HG02970 (cell line): ENCODE data around the gene SERPINB2.

Experiments used
- ATAC-seq: cut with Tn5 transposase; IDR thresholded peaks from one replicate; pipeline ENCODE4 v1.9.1; 2021; ENCODE audit warnings: mild to moderate bottlenecking, moderate library complexity, moderate number of reproducible peaks; ENCODE audit not compliant: unreplicated experiment, low FRiP score

SERPINB2 gene, protein sequence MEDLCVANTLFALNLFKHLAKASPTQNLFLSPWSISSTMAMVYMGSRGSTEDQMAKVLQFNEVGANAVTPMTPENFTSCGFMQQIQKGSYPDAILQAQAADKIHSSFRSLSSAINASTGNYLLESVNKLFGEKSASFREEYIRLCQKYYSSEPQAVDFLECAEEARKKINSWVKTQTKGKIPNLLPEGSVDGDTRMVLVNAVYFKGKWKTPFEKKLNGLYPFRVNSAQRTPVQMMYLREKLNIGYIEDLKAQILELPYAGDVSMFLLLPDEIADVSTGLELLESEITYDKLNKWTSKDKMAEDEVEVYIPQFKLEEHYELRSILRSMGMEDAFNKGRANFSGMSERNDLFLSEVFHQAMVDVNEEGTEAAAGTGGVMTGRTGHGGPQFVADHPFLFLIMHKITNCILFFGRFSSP

DNA sequence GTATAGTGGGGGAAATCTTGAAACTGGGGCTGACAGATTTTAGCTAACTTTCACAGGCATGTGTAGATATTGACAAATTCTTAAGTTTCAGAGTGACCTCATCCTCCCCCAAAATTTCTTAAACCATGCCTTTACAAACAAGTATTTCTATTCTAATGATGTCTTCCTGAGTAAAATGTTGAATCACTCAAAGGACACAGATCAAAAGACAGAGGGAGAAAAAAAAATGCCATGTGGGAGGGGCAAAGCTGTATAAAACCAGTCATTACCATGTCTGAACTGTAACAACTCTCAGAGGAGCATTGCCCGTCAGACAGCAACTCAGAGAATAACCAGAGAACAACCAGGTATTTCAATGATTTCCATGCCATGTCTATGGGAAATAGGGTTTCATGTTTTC is at the start of gene SERPINB2:
TSS of gene SERPINB2 (plus strand) at position 282 of the 400 bp plus-strand sequence. CDS start 3,740 bp downstream, outside the sequence.
- ATAC-seq = no peak

DNA sequence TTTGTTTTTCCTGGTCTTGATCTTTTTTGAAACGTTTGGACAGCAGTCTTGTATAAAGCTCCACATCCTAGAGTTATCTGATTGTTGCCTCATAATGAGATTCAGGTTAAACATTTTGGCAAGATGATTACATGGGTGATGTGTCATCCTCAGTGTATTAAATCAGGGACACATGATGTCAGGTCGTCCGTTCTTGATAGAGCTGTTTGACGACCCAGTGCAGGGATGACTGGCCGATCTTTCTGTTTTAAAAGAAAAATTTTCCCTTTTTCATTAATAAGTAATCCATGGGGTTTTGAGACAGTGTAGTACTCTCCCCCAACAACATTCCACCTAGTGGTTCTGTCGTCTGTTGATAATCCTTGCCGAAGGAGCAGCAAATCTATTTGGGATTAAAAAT is 44.5 kb upstream of the SERPINB2 start:
- ATAC-seq = no peak

DNA sequence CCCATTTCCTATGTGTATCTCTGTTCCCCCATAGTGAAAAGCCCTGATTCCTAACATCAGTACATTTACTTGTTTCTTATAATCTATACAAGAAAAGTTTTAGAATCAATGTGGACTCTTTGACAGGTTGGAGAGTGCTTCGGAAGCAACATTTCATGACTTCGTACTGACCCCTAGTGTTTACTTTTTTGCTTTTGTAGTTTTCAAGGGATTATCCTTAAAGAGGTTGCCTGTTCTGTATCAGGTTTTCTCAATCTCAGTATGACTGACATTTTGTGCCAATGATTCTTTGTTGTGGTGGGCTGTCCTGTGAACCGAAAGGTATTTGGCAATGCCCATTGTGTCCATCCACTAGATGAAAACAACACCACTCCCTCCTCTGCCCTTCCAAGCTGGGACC is 43.3 kb upstream of the SERPINB2 start:
- ATAC-seq = no peak

DNA sequence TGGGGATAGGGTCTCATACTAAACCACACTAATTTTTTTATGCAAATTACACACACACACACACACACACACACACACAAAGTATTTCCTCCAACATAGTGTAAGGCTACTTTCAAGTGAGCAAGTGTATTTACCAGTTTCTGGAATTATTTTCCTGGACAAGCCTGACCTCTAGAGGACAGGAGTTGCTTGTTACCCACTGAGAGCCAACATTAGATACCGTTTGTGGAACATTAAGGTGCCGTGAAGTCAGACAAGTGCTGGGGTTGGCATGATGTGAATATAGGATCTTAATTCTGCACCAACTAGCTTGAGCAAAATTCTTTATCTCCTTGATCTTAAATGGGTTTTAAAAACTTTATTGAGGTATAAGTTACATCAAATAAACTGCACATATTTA is 39.3 kb upstream of the SERPINB2 start:
- ATAC-seq = no peak

DNA sequence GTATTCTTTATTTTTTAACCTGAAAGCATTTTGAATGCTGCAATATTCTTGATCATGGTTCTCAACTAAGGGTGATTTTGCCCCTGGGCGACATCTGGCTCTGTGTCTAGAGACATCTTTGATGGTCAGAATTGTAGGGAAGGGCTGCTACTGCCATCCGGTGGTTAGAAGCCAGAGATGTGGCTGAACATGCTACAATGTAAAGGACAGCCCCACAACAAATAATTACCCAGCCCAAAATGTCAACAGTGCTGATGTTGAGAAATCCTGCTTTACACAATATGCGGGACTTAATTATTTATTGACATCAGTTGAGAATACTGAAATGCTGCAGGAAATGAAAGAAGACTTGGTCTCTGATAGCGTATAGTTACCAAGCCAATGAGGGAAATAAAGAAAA is 37.5 kb upstream of the SERPINB2 start:
- ATAC-seq = no peak

DNA sequence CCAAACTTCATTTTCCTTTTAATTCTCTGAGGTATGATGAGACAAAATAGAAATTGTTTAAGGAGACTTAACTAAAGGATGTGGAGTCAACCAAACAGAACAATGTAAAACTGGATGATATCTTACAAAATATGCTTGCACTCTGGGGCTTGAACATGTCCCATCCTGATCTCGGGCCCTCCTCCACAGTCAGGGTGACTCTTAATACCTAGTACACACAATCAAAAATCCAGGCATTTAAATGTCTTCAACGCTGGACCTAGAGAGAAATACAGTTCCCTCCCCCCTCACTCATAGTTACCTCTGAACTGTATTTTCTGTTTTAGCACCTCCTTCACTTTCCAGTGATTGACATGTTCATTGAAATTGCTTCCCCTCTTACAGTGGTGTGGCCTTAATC is 36.9 kb upstream of the SERPINB2 start:
- no peak for ATAC-seq

DNA sequence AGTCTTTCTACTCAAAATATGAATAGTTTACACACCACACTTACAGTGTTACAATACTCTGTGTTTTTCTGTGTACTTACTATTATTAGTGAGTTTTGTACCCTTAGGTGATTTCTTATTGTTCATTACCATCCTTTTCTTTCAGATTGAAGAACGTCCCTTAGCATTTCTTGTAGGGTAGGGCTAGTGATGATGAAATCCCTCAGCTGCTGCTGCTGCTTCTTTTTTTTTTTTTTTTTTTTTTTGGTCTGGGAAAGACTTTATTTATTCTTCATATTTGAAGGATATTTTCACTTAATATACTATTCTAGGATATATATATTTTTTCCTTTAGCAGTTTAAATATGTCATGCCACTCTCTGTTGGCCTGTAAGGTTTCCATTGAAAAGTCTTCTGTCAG is 29.0 kb upstream of the SERPINB2 start:
- no peak for ATAC-seq

DNA sequence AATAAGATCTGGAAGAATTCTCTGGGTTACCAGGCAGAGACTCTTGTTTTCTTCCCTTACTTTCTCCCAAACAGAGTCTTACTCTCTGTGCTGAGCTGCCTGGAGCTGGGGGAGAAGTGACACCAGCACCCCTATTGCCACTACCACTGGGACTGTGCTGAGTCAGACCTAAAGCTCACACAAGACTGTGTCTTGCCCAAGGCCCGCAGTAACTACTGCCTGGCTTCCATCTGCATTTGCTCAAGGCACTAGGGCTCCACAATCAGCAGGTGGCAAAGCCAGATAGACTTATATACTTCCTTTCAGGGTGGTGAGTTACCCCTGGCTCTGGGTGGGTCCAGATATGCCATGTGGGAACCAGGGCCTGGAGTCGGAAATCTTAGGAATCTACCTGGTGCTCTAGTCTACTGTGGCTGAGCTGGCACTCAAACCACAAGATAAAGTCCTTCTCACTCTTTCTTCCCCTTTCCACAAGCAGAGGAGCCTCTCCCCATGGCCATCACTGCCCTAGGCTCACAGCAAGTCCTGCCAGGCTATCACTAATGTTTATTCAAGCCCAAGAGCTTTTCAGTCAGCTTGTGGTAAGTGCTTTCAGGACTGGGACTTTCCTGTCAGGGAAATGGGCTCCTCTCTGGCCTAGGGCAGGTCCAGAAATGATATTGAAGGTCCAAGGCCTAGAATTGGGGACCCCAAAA is 27.6 kb upstream of the SERPINB2 start:
- no peak for ATAC-seq

DNA sequence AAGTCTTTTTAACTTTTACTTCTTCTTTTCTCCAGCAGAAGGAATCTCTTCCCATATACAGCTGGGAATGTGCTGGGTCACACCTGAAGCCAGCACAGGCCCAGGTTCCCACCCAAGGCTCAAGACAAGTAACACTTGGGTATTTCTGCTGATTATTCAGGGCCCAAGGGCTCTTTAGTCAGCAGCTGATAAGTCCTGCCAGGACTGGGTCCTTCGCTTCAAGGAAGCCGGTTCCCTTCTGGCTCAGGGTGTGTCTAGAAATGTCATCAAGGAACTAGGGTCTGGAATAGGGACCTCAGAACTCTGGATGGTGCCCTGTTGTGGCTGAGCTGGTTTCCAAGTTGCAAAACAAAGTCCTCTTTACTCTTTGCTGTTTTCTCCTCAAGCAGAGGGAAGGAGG is 27.0 kb upstream of the SERPINB2 start:
- ATAC-seq = no peak

DNA sequence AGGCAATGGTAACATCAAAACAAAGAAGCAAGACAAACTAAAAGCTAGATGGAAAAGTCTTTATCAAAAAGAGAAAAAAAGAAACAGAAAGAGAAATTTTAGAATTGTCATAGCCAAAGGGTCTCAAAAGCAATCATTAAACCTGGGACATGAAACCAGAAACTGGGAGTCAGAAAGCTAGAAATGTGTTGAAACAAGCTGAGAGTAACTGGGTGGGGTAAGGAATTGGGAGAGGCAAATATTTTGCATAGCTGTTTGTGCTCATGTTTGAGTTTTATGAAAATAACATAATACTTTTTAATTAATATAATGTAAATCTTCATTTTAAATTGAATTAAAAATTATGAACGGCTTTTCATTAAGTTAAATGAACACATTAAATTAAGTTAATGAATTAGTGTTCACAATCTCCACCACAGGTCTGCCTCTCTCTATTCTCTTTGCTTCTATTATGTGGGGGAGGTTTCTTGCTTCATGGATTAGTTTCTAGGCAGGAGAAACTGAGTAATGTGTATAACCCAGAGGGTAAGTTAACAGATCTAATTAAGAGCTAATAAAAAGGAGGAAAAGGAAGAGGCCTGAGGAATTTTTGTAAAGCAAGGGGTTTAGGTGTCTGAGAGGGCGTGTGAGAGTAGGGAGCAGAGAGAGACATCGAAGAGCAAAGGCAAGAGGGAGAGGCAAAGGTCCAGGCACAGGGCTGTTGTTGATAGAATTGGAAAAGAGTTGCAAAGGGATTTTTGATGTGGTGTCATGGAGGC is 20.0 kb upstream of the SERPINB2 start:
- ATAC-seq = no peak

DNA sequence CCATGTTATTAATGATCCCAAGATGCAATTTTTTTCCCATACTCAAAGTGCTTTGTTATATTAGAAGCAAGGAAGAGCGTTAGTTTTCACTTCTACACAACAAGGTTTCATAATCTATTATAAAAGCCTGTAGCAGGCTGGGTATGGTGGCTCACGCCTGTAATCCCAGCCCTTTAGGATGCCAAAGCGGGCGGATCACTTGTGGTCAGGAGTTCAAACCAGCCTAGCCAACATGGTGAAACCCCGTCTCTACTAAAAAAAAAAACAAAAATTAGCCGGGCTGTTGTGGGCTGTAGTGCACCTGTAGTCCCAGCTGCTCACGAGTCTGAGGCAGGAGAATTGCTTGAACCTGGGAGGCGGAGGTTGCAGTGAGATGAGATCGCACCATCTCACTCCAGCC is 19.0 kb upstream of the SERPINB2 start:
- no peak for ATAC-seq

DNA sequence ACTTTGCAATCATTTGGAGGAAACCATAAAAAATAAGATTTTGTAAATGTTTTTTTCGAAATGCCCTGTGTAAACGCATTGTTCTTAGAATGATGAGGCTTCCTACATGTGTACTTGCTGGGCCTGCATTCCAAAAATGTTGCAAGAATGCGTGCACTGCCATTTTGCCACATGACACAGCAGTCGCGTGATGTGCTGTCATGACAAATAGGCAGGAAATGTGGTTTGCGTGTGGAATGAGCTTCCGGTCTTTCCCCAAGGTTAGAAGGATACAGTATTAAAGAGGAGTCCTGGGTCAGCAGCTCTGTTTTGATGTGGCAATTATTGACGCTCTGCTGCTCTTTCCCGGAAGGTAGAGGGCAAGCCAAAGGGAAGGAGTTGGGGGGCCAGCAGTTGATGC is 18.1 kb upstream of the SERPINB2 start:
- ATAC-seq = no peak

DNA sequence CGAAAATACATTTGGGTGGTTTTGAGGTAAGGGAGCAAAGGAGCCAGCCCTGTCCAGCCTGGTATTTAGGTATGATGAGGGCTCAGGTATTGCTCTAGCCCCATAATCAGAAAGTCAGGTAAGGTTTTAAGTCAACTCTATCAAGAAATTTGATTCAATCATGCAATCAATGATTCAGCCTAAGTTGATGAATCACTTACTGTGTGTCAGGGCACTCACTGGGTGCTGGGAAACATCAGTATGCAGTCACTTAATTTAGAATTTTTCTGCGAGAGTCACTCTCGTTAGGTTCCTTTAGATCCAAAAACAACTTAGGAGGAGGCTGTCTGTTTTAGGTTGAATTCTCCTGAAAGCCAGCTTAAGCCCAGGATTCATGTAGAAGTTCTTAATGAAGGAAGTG is 17.7 kb upstream of the SERPINB2 start:
- no peak for ATAC-seq

DNA sequence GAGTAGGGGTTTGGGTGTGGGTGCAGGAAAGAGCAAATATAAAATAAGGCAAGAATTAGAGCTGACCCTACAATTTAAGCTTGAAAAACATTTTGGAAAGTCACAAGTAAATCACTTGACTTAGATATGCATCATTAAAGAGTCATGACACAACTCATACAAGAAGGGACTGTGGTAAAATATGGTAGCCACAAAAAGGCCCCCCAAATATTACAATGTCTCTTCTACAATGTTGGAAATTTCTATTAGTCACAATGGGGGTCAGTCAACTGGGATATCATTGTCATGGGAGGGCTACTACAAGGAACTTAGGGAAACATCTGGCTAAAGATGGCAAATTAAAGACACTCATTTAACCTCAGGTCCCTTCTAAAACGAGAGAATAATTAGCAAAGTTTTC is 15.7 kb upstream of the SERPINB2 start:
- no peak for ATAC-seq

DNA sequence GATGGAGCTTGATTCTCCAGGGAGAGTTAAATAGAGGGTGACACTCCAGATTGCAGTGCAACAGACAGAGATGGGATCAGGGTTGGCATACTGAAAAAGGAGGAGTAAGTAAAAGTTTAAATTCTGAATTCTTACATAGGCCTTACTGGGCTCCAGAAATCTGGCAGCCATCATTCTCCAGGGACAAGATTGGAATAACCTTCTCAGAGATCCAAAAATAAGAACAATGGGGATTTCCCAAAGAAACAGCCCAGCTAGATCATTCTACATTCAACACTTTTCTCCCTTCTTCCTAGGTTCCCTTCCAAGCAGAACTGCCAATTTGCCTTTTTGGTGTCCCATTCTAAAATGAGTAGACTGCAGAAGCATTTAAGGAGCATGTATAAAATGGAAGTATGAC is 14.9 kb upstream of the SERPINB2 start:
- ATAC-seq = no peak

DNA sequence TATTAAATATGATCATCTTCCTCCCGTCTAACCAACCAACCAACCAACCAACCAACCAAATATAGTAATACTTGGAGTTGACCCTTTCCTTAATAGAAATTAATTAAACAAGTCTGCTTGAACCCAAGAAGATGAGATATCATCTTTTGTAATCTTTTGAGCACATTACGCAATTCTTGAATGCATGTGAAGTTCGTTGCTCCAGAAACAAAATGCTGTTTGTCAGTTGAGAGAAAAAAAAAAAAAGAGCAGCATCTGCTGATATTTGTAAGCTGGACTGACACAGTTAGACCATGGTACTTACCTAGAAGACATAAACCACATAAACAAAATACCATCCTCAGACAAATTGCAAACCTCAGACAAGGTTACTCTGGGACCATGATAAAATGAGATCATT is 9.2 kb upstream of the SERPINB2 start:
- ATAC-seq = no peak

DNA sequence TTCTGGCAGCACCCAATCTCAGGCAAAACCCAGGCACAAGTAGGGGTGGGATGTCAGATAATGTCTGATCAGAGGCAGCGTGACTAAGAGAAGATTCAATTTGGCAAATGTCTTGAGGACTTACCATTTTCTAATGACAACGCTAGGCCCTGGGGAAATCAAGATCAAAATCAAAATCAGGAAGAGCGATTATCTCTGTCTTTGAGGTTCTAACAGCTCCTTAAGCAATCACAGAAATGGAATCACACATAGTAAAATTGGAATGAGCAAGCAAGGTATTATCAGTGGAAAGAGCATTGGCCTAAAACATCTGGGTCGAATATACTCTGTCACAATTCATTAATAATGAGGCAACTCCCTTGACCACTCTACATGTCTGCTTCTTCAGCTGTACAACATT is 8.6 kb upstream of the SERPINB2 start:
- no peak for ATAC-seq

DNA sequence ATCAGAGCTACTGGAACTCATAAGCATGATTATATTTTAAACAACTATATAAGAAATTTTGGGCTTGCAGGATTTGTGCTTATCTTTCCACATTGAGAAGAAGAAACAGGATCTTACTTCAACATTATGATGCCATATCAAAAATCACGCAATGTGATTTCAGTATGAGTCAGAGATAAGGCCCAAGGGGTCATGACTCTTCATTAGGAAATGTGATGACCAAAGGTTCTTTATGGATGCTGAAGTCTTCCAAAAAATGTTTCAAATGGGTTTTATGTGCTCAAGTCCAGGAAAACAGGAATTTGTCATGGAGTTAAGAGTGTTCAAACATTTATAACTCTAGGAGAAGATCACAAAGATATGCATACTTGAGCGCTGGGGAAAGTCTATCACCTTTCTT is 7.8 kb upstream of the SERPINB2 start:
- no peak for ATAC-seq

DNA sequence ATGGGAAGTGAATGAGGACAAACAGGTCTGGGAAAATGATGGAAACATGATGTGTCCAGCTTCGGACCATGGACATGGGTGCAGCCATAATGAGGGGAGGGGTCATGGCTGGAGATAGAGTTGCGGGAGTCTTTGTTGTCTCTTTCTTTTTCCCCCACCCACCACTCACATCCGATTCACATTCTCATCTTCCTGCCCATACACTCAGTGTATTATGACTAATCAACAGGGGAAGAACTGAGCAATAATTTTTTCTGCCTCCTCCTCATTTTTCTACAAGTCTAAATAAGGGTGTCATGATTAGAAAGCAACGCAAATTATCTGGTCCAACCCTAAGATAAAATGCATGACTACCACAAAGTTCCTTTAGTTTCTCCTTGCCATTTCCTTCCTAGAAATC is 5.7 kb upstream of the SERPINB2 start:
- no peak for ATAC-seq

DNA sequence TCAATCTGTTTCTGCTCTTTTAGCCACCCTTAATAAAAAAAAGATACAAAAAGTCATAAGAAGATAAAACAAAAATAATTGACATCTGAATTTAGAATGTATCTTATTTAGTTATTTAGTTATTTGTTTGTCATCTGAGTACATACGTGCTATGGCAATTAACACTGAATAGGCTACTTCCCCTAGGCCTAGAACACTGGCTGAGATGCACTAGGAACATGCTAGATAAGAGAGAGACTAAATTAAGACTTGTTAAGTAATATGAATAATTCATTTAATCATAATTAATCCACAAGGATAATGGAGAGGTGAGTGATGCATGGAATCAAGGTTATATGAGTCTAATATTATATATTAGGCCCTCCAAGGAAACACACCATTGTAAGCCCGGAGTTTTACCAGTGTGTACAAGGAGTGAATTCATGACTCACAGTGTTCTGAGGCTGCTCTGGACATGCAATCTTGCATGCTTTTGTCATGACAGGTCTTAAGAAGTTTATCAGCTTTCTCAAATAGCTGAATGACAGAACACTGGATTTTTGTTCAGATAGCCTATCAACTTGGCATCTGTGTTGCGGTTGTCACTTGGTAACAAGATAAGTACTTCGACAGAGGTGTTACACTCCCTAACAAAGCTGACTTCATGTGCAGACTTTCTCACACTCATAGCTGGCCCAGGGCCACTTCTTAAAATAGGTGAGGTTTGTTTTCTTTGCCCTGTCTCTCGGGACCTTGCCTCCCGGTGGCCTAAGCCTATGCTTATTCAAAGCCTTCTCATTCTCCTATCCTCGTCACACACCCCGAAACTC is 5.0 kb upstream of the SERPINB2 start:
- no peak for ATAC-seq

DNA sequence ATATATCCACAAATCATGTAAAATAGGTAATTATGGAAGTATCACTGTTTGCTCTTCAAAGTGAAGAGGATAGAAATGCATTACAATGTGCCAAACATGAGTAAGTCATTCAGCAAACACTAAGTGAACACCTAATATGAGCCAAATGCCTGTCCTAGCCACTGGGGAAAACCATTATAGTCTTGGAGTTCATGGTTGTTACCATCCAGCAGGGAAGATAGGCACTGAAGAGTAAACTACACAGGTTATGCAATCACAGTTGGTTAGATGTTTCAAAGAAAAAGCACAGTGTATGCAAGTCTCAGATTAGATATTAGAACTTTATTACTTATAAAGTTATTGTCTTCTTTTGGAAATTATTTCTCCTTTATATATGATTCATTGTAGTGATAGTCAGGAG is 3.9 kb upstream of the SERPINB2 start:
- no peak for ATAC-seq
